SK-N-SH (cell line): ENCODE results near the gene TEK.
A peak's percentile ranks its signal among the peaks of the same experiment; 100 is the strongest.

Experiments used
- EP300 ChIP-seq, 2 experiments: IDR thresholded peaks; 2 replicates each; pipeline versions ENCODE4 v1.4.0 to v1.6.1; 2012; ENCODE audit warnings: borderline replicate concordance in 1 of 2, low read depth in 1 of 2, low read length in 1 of 2
- JUND ChIP-seq: IDR thresholded peaks from 2 replicates; pipeline ENCODE4 v1.4.0; 2012
- NRF1 ChIP-seq: IDR thresholded peaks from 2 replicates; pipeline ENCODE4 v1.6.1; 2012; ENCODE audit warnings: low read depth, mild to moderate bottlenecking, low read length
- POLR2AphosphoS5 ChIP-seq: IDR thresholded peaks from 2 replicates; pipeline ENCODE4 v1.6.1; 2012; ENCODE audit warnings: low read depth, low read length
- RFX5 ChIP-seq: IDR thresholded peaks from 2 replicates; pipeline ENCODE4 v1.6.1; 2012; ENCODE audit warnings: mild to moderate bottlenecking, improper control_type of control experiment, low read length
- TAF1 ChIP-seq: IDR thresholded peaks from 2 replicates; pipeline ENCODE4 v1.6.1; 2012; ENCODE audit warnings: low read depth, mild to moderate bottlenecking, low read length, moderate library complexity, borderline replicate concordance
- TCF12 ChIP-seq: IDR thresholded peaks from 2 replicates; pipeline ENCODE4 v1.4.0; 2012
- YY1 ChIP-seq: IDR thresholded peaks from 2 replicates; pipeline ENCODE4 v1.4.0; 2012; ENCODE audit warnings: low read depth, mild to moderate bottlenecking
- TF ChIP-seq, protein P1 (sequence below): fragments of 200-600 bp; sonication (generic); IDR thresholded peaks from 2 replicates; pipeline ENCODE4 v1.6.1; 2017; ENCODE audit warnings: antibody characterized with exemption, mild to moderate bottlenecking, moderate library complexity
- TF ChIP-seq, protein P2 (sequence below): fragments of 150-350 bp; IDR thresholded peaks from 2 replicates; pipeline ENCODE4 v1.6.1; 2017; ENCODE audit warnings: antibody characterized with exemption, low read length, low read depth, borderline replicate concordance

DNA sequence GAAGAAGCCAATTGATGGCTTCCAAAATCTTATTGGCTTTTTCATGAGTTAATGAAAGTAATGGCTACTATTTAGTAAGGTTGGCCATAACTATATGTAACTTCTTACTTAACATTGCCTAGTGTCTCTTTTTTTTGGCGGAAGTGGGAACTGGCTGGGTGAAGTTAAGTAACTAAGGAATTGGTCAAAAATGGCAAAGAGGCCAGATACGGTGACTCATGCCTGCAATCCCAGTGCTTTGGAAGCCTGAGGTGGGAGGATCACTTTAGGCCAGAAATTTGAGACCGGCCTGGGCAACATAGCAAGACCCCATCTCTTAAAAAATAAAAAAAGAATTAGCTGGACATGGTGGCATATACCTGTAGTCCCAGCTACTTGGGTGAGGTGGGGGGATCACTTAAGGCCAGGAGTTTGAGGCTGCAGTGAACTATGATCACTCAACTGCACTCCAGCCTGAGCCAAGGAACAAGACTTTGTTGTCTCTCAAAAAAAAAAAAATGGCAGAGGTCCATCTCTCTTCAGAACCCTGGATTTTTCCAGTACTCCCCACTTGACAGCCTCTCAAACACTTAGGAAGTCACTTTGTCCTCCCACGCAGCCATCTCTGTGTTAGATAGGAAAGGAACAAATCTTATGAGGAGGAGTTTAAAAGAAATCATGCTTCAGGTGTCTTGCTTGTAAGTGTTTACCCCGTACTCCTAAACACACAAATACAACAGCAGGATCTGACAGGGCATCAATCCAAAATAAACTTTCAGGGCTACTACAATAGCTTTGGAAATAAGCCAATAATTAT is 75.7 kb downstream of the TEK start:
- TF ChIP-seq NRF1 (no peak), RFX5 (no peak), YY1 (no peak), EP300 (IDR thresholded peaks at IDR 0.05; ENCODE audit: borderline replicate concordance in 1 of 2, low read depth in 1 of 2, low read length in 1 of 2) (no peak), TCF12 (peak; percentile 12; the same call in 1 of the 2 replicates), POLR2AphosphoS5 (no peak), JUND (peak; percentile 61), TAF1 (no peak)
- TF ChIP-seq, protein P1, sequence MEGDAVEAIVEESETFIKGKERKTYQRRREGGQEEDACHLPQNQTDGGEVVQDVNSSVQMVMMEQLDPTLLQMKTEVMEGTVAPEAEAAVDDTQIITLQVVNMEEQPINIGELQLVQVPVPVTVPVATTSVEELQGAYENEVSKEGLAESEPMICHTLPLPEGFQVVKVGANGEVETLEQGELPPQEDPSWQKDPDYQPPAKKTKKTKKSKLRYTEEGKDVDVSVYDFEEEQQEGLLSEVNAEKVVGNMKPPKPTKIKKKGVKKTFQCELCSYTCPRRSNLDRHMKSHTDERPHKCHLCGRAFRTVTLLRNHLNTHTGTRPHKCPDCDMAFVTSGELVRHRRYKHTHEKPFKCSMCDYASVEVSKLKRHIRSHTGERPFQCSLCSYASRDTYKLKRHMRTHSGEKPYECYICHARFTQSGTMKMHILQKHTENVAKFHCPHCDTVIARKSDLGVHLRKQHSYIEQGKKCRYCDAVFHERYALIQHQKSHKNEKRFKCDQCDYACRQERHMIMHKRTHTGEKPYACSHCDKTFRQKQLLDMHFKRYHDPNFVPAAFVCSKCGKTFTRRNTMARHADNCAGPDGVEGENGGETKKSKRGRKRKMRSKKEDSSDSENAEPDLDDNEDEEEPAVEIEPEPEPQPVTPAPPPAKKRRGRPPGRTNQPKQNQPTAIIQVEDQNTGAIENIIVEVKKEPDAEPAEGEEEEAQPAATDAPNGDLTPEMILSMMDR: no peak
- TF ChIP-seq, protein P2, sequence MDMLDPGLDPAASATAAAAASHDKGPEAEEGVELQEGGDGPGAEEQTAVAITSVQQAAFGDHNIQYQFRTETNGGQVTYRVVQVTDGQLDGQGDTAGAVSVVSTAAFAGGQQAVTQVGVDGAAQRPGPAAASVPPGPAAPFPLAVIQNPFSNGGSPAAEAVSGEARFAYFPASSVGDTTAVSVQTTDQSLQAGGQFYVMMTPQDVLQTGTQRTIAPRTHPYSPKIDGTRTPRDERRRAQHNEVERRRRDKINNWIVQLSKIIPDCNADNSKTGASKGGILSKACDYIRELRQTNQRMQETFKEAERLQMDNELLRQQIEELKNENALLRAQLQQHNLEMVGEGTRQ: no peak
